ENCODE measurements around the gene PIGV. TPM values are rescaled to one million over a fixed set of nuclear protein-coding genes. Genes with fewer than 3 reads are reported as not detected.
"Not testable (repeated sequence)": the region's sequence is repeated elsewhere in the genome, so short reads cannot be mapped to it uniquely, and the experiment has no call there.

The PIGV gene
- total RNA-seq, 1 donor from 2014 or later: 7.1 TPM

GRCh38 chr1:26832249-26832960 lies 44.7 kb downstream of the PIGV start:
- no peak for DNase-seq (ENCODE audit: low read depth in 2 of 2)

- DNase-seq (ENCODE audit: low read depth in 2 of 2): no peak
Measured at GRCh38 chr1:26833432-26834405, 46.0 kb downstream of the PIGV start.

- DNase-seq (ENCODE audit: low read depth in 2 of 2): not testable (repeated sequence)
Measured at GRCh38 chr1:26837665-26838064, 49.9 kb downstream of the PIGV start.

DNA sequence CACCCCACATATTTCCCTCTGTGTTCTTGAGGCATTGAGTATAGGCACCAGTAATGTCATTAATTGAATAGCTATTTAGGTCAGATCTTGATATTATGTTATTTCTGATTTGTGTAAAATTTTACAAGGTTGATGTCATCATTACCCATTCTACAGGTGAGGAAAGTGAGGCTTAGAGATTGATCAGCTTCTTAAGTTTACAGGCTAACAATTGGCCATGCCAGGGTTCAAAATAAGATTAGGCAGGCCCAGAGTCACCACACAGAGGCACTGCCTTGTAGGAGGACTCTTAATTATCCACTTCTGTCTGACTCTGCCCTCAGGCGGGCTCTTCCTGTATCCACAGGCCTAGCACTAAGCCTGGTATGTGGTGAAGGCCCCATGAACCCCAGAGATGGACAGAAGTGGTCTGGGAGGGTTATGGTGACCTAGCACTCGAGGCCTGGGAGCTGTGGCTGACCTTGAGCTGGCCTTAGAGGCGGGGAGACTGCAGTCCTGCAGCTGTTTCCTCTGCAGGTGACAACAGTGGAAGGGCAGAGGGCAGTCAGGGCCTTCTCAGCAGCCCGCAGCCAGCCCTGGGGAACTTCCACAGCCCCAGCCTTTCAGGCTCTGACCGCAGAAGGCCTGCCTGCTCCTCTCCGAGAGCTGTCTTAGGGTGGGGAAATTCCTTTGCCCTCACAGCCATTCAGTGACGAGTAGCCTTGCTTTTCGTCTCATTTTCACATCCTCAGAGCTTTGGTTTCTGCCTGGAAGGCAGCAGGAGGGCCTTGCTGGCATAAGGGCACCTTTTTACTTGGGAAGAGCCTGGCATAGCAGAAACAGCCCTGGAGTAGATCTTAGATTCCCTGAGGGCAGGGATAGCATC lies 51.0 kb downstream of the PIGV start:
- DNase-seq (ENCODE audit: low read depth in 2 of 2): peak; percentile 16 to 48

DNA sequence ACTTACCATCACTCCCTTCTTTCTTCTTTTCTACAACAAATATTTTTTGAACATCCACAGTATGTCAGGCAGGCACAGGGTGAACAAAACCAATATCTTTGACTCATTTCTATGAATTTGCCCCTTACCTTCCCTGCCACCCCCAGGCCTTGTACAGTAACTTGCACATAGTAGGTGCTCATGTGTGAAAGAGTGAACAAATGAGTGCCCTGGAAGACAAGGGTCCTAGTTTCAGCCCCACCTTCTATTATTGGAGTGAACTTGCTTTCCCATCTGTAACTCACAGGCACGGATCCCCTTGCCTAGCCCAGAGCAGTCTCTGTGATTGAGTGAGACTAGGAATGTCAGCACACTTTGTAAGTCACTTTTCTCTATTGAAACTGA lies 51.6 kb downstream of the PIGV start:
- no peak for DNase-seq (ENCODE audit: low read depth in 2 of 2)

GRCh38 chr1:26839779-26840178 lies 52.0 kb downstream of the PIGV start:
- DNase-seq (ENCODE audit: low read depth in 2 of 2): no peak

GRCh38 chr1:26844424-26845196 lies 56.9 kb downstream of the PIGV start:
- DNase-seq (ENCODE audit: low read depth in 2 of 2): no peak

DNA sequence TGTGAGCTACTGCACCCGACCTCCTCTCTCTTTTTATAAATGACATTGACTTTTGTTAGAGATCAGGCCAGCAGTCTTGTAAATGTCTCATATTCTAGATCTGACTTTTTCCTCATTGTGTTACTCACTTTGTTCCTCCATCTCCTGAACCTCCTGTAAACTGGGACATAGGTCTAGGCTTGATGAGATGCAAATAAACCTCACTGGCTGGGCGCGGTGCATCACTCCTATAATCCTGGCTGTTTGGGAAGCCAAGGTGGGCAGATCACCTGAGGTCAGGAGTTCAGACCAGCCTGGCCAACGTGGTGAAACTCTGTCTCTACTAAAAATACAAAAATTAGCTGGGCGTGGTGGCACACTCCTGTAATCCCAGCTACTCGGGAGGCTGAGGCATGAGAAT lies 60.1 kb downstream of the PIGV start:
- DNase-seq (ENCODE audit: low read depth in 2 of 2): not testable (repeated sequence)

Other genes starting within 250 kb of the PIGV start
- 7.8 and 9.5 TPM in 2 replicates for gene ARID1A, start 91.9 kb upstream of the PIGV start, total RNA-seq
- 3.3 and 4.2 TPM in 2 replicates for gene ZDHHC18, start 38.7 kb downstream of the PIGV start, total RNA-seq
- gene SFN, start 75.2 kb downstream of the PIGV start, total RNA-seq: 0.22 TPM in 1 of 2 replicates, not detected in the other
- 6.8 and 8.3 TPM in 2 replicates for gene GPN2, start 102.3 kb downstream of the PIGV start, total RNA-seq
- gene GPATCH3, start 112.5 kb downstream of the PIGV start, total RNA-seq: 7.6 and 10.3 TPM in 2 replicates
- gene NR0B2, start 126.0 kb downstream of the PIGV start, total RNA-seq: not detected in 2 replicates
- gene NUDC, start 133.8 kb downstream of the PIGV start, total RNA-seq: 17.4 and 18.5 TPM in 2 replicates
- gene KDF1, start 172.5 kb downstream of the PIGV start, total RNA-seq: not detected in 2 replicates
- gene TRNP1, start 205.7 kb downstream of the PIGV start, total RNA-seq: 0.60 and 3.1 TPM in 2 replicates
- gene TENT5B, start 224.9 kb downstream of the PIGV start, total RNA-seq: 0.20 and 0.22 TPM in 2 replicates